SIG-M5 (cell line): ENCODE measurements around the gene RLF.
A peak's percentile ranks its signal among the peaks of the same experiment; 100 is the strongest.

ENCODE experiments used
- DNase-seq: peaks from one replicate; lab custom pipeline; 2025; lab: John Stamatoyannopoulos, UW

RLF gene, protein sequence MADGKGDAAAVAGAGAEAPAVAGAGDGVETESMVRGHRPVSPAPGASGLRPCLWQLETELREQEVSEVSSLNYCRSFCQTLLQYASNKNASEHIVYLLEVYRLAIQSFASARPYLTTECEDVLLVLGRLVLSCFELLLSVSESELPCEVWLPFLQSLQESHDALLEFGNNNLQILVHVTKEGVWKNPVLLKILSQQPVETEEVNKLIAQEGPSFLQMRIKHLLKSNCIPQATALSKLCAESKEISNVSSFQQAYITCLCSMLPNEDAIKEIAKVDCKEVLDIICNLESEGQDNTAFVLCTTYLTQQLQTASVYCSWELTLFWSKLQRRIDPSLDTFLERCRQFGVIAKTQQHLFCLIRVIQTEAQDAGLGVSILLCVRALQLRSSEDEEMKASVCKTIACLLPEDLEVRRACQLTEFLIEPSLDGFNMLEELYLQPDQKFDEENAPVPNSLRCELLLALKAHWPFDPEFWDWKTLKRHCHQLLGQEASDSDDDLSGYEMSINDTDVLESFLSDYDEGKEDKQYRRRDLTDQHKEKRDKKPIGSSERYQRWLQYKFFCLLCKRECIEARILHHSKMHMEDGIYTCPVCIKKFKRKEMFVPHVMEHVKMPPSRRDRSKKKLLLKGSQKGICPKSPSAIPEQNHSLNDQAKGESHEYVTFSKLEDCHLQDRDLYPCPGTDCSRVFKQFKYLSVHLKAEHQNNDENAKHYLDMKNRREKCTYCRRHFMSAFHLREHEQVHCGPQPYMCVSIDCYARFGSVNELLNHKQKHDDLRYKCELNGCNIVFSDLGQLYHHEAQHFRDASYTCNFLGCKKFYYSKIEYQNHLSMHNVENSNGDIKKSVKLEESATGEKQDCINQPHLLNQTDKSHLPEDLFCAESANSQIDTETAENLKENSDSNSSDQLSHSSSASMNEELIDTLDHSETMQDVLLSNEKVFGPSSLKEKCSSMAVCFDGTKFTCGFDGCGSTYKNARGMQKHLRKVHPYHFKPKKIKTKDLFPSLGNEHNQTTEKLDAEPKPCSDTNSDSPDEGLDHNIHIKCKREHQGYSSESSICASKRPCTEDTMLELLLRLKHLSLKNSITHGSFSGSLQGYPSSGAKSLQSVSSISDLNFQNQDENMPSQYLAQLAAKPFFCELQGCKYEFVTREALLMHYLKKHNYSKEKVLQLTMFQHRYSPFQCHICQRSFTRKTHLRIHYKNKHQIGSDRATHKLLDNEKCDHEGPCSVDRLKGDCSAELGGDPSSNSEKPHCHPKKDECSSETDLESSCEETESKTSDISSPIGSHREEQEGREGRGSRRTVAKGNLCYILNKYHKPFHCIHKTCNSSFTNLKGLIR (N-terminal part only)

DNA sequence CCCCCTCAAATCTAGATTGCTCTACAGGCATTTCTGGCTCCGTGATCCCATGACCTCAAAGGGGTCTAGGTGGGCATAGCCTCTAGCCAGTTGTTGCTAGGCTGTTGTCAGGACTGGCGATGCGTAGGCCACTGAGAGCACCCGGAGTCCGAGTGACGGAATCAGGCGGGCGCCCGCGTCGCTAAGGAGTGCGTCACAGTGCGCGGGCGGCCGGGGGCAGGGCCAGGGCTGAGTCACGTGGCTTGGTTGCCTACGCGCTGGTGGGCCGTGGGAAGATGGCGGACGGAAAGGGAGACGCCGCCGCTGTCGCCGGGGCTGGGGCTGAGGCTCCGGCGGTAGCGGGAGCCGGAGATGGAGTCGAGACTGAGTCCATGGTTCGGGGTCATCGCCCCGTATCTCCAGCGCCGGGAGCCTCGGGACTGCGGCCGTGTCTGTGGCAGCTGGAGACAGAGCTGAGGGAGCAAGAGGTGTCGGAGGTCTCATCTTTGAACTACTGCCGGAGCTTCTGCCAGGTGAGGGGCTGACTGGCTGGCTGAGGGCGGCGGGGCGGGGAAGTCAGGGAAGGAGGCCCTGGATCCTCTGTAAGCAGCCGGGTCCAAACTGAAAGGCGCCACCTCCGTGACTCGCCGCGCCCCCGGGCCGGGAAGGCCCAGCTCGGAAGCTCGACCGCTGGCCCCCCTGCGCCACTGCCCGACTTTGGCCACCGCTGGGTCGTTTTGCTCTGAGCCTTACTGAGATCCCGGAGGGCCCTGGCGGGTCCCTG is at the start of gene RLF:
RLF (plus strand) TSS at position 263 of the 763 bp plus-strand sequence; CDS start at position 276, 13 bp downstream.
- DNase-seq: peak; percentile 47

DNA sequence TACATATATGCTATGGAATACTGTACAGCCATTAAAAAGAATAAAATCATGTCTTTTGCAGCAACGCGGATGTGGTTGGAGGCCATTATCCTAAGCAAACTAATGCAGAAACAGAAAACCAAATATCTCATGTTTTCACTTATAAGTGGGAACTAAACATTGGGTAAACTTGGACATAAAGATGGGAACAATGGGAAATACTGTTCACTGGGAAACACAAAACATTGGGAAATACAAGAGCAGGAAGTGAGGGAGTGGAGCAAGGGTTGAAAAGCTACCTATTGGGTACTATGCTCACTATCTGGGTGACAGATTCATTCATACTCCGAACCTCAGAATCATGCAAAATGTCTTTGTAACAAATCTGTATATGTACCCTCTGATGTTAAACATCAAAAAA is 46.8 kb upstream of the RLF start:
- DNase-seq: no peak

DNA sequence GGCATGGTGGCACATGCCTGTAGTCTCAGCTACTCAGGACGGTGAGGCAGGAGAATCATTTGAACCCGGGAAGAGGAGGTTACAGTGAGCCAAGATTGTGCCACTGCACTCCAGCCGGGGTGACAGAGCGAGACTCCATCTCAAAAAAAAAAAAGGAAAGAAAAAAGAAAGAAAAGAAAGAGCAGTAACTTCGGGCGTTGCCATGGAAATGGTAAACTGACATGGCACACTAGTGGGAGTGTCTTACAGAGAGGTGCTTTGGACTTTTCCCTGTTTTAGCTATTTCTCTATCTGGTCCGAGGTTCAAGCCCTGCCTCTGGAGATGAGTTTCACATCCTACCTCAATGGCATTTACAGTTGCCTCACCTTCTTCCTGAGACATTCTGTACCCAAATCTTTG is 41.1 kb upstream of the RLF start:
- no peak for DNase-seq

DNA sequence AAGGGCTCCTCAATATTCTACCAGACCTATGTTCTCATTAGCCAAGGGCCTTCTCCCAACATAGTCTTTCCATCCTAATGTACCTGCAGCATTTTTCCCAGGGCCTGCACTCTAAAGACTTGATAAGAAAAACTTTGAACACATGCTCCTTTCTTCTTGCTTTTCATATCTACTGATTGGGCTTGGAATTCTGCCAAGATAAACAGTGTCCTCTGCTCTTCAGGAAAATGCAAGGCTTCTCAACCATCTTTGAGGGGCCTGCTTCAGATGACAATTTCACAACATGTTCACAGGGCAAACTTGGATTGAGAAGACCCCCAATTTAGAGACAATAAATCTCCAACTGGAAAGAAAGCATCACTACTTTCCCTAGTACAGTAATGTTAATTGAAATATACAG is 38.3 kb upstream of the RLF start:
- DNase-seq: no peak

DNA sequence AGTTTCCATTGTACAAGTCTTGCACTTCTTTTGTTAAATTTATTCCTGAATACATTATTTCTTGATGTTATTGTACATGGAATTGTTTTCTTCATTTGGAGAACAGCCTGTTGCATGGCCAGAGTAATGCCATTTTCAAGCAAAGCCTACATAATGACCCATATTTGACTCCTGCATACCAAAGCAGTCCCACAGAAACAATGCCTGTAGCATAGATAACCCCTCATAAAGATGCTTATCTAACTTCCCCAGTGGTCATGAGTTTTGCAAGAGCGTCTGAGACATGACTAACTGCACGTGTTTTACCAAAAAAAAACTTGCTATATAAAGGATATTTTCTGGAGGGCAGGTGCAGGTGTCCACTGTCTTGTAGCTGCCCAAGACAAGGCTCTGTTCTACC is 30.3 kb upstream of the RLF start:
- DNase-seq: peak; percentile 54

DNA sequence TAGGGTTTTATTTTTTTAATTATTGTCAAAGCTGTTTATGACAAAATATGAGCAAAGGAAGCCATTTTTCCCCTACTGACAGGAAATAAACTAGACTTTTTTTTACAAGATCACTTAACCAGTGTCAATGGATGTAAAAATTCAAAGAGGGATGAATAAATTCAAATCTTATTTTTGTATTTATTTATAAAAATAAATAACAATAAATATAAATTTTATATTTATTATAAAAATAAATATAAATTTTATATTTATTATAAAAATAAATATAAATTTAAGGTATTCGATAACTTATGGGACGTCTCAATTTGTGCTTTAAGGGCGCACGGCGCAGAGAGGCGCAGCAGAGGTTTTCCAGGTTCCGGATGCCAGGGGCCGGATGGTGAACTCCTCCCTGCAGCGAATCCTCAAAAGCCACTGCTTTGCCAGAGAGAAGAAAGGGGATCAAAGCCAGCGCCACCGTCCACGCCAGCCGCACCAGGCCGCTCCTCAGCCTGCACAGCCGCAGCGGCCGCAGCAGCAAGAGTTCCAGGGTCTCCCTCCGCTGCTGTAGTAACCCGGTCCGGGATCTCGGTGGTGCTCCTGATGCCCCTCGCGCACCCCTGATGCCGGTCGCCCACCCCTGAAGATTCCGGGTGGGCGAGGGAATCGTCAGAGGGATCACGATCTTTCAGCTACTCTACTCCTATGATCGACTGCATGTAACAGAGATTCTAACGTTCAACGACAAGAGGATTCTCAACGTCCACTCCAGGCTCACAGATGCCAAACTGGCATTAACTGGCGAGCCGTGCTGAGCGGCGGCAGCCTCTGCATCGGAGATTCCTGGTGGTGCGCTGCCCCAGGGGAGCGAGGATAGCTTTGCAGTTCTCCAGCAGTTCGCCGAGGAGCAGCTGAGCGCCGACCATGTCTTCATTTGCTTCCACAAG is 28.5 kb upstream of the RLF start:
- DNase-seq: no peak

DNA sequence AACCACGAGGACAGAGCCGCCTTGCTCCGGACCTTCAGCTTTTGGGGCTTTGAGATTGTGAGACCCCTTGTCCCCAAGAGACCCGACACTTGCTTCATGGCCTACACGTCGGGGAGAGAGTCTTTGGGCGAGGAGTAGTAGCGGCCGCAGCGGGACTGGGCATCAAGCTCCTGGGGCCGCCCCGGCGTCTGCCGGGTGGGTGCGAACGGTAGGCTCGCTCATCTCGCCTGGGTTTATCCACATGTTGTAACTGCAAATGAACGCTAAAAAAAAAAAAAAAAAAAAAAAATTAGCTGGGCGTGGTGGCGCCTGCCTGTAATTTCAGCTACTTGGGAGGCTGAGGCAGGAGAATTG is 27.9 kb upstream of the RLF start:
- no peak for DNase-seq

DNA sequence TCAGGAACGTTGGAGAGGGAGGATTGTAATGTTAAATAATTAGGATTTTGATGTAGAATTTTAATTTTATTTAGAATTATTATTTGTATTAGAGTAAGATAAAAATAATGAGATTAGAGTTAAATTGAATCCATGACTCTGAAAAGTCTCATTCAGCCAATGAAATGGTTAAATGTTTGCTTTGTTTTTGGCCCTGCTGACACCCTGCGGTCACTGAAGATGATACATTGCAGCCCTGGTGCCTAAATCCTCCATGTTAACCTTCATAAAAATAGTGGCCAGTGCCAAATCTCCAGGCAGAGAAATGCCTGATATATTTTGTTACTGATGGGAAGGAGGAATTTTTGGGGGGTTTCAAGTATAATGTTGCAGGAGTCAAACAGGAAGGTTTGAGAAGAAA is 27.3 kb upstream of the RLF start:
- DNase-seq: no peak

DNA sequence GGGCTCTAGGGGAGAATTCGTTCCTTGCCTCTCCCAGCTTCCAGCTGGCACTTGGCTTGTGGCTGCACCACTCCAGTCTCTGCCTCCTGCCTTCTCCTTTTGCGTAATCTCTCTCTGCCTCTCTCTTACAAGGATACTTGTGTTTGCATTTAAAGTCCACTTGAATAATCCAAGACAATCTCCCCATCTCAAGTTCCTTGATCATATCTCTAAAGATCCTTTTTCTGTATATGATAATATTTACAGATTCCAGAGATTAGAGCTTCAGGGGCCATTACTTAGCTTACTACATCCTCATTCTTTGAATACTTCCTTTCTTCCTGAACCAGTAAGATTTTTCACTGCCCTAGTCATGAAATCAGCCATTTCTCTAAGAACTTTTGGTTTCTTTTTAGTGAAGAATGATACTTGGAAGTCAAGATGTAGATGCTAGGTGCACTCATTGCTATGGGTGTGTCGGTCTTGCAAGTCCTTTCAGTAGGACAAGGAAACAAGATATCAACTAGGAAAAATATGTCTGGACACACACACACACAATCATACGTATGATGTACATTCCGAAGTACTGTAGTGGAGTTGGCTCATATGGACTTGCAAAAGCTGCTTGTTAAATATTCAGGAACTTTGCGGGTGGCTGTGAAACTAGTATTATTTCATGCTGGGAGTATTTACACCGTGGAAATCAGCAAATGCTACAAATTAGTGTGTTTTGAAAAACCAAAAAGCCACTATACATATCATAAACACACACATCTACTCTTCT is 20.8 kb upstream of the RLF start:
- DNase-seq: no peak

DNA sequence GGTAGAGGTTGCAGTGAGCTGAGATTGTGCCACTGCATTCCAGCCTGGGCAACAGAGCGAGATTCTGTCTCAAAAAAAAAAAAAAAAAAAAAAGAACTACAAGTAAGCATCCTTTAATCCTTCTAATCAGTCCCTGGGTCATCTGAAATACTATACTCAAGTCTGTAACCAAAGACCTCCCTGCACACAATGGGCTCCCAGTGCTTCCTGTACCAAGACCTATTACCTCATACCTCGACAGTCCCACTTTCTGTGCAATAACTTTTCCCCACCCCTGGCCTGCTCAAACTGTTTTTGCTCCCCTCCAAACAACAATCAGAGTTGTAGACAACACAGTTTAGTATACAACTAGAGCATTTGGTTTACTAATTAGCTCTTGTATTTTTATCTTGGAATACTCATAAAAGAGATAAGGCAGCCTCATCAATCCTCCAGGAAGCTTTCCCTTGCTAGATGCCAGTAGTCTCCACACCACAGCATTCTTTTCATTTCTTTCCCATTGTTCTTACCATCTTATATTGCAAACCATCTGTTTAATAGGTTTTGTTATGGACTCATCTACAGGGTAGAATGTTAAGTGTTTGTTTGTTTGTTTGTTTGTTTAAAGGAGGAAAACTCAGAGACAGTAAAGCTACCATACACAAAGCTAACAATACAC is 19.2 kb upstream of the RLF start:
- no peak for DNase-seq

DNA sequence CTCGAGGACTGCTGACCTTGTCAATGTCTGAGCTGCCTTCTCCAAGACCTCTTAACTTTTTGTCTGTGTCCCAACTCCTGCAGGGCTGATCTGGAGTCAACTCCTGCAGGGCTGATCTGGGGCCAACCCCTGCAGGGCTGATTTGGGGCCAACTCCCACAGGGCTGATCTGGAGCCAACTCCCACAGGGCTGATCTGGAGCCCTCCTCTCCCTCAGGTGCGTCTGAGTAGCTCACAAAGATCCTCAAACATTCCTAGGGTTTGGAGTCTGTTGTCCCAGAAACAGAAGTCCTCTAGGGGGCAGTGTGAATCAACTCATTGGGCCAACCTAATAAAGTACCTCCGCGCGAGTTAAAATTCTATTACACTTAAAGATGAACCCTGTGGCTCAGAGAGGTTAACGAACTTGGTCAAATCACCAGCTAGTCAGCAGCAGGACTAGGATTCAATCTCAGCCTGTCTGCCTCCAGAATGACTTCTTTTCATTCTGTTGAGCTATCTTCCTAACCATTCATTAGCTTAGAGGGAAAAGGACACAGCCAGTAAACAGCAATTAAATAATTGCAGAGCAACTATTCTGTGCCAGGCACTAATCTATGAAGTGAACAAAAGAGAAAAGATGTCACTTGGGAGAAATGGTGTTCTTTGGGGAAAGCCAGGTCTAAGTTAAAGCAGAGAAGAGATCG is 17.2 kb upstream of the RLF start:
- DNase-seq: no peak

DNA sequence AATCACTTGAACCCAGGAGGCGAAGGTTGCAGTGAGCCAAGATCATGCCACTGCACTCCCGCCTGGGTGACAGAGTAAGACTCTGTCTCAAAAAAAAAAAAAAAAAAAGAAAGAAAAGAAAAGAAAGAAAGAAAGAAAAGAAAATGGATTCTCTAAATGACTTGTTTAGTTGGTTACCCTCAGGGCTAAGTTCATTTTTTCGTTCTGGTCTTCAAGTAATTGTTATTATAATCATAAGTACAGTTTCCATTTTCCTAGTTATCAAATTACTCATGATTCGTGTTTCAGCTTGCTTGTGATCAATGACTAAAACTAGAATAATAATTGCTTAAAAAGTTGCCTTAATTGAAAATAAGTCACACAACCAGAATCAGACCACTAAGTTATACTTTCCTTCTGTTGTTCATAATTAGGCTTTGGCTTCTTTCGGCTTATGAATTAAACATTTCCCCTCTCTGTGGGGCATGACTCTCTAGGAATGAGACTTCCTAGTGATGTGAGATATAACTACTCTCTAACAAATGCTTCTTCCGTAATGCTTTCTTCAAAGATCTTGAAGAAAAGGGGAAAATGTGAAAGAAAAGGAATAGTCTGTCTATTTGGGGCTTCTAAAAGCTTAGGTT is 9.6 kb upstream of the RLF start:
- no peak for DNase-seq

DNA sequence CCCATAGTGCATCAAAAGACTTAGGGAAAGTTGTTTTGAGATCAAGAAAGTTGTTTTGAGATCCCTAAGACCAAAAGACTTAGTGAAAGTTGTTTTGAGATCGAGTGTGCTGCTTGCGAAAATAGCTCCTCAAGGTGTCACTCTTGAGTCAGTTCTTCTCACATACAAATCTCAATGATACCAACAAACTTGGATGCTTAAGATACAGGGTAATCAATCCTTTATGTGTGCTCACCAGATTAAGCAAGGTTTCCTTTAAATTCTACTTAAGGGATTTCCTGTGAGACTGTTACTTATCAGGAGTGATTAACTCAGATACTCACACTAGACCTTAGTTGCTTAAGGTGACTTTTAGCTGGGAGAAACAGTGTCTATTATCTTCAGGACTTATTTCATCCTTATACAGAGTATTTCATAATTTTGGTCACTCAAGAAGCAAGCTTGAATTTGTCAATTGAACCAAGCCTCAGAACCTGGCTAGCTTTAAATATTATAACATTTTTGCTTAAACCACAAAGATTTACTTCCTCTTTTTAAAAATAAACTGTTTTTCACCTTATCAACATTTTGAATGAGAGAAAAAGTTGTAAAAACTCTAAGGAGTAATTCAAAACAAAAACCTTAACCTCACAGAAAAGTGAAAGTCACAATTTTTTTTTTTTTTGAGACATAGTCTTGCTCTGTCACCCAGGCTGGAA is 8.0 kb upstream of the RLF start:
- DNase-seq: peak; percentile 35

DNA sequence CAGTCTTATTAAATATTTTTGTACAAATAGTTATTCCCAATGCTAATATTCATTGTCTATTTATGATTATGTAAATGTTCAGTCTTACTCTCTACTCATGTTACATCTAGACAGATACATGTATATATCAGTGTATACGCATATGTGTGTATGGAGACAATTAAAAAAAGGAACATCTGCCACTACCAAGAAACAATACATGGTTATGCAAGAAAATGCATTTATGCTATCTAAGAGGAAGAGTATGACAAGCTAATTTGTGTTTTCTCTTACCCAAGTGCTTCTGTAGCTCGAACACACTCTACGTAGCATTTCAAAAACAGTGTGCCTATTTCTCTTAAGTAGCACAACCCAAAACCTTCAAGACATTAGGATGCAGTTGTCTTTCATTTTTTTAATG is 6.1 kb upstream of the RLF start:
- DNase-seq: no peak

DNA sequence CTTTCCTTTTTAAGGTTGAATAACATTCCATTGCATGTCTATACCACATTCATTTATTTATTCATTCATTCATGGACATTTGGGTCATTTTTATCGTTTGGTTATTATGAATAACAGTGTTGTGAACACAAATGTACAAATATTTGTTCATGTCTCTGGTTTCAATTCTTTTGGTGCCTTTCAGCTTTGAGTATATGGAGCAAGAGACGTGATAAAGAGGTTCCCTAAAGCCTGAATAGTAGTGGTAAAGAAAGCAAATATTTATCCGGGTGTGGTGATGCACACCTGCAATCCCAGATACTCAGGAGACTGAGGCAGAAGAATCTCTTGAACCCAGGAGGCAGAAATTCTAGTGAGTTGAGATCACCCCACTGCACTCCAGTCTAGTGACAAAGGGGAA is 5.3 kb upstream of the RLF start:
- no peak for DNase-seq

DNA sequence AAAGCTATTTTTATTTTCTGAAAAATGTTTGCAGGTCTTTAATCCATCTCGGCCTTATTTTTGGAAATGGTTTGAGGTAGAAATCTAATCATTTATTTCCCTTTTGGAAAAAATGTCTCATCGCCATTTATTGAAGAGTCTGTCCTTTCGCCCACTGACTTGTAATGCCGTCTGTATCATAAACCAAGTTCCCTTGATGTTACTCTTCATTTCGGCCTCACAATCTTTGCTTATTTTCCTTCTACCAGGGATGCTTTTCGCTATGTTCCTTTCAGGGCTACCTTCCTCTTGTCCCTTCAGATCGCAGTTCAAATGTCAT is 422 bp upstream of the RLF start:
- no peak for DNase-seq

DNA sequence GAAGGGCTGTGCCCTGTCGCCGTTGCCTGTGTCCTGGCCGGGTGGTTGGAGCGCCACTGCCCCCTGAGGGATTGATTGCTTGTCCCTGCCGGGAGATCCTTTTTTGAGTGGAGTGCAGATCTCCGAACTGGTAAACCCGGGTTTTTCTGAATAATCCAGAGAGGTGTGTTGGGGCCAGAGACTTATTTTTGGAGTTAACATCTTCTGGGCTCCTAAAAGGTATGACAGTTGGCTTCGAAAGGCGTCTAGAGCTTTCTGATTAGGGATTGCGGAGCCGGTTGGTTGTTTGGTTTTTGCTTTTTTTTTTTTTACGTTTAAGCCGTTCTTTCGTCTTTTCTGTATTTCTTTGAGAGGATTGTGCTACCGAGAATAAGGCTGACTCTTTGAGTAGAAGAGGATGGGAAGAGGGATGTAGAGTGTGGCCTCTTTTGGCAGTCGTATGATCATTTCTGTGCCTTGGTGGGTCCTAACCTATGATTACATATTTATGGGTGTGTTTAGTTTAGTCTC is 756 bp downstream of the RLF start:
- DNase-seq: no peak
